RKO (cell line): ENCODE measurements around the gene PTPRD.
"Not testable (repeated sequence)": the region's sequence is repeated elsewhere in the genome, so short reads cannot be mapped to it uniquely, and the experiment has no call there.

ENCODE experiments used
- DNase-seq: peaks from one replicate; pipeline ENCODE4 v3.0.0-alpha.2; 2016; ENCODE audit warnings: low spot score

PTPRD gene

GRCh38 chr9:9002826-9003583 is 1609.8 kb downstream of the PTPRD start:
- DNase-seq: peak; percentile 21

GRCh38 chr9:8980496-8981013 is 1632.2 kb downstream of the PTPRD start:
- no peak for DNase-seq

- no peak for DNase-seq
Measured at GRCh38 chr9:8978334-8978733, 1634.5 kb downstream of the PTPRD start.

- not testable (repeated sequence) for DNase-seq
Measured at GRCh38 chr9:8968350-8968749, 1644.5 kb downstream of the PTPRD start.

GRCh38 chr9:8963885-8964284 is 1648.9 kb downstream of the PTPRD start:
- no peak for DNase-seq

GRCh38 chr9:8962084-8962483 is 1650.7 kb downstream of the PTPRD start:
- DNase-seq: no peak

GRCh38 chr9:8961186-8961851 is 1651.5 kb downstream of the PTPRD start:
- DNase-seq: no peak

GRCh38 chr9:8960254-8960653 is 1652.5 kb downstream of the PTPRD start:
- DNase-seq: no peak

GRCh38 chr9:8958358-8958757 is 1654.4 kb downstream of the PTPRD start:
- no peak for DNase-seq

- DNase-seq: no peak
Measured at GRCh38 chr9:8955315-8955714, 1657.5 kb downstream of the PTPRD start.

- no peak for DNase-seq
Measured at GRCh38 chr9:8946461-8946860, 1666.3 kb downstream of the PTPRD start.

GRCh38 chr9:8943392-8943791 is 1669.4 kb downstream of the PTPRD start:
- DNase-seq: no peak

- no peak for DNase-seq
Measured at GRCh38 chr9:8940650-8941049, 1672.2 kb downstream of the PTPRD start.

GRCh38 chr9:8926461-8926860 is 1686.3 kb downstream of the PTPRD start:
- DNase-seq: no peak

- no peak for DNase-seq
Measured at GRCh38 chr9:8924562-8924961, 1688.2 kb downstream of the PTPRD start.

GRCh38 chr9:8920478-8921183 is 1692.2 kb downstream of the PTPRD start:
- DNase-seq: not testable (repeated sequence)

- DNase-seq: no peak
Measured at GRCh38 chr9:8917956-8918739, 1694.7 kb downstream of the PTPRD start.

- no peak for DNase-seq
Measured at GRCh38 chr9:8916771-8917170, 1696.0 kb downstream of the PTPRD start.

GRCh38 chr9:8907868-8908267 is 1704.9 kb downstream of the PTPRD start:
- no peak for DNase-seq

GRCh38 chr9:8905731-8906130 is 1707.1 kb downstream of the PTPRD start:
- no peak for DNase-seq

- no peak for DNase-seq
Measured at GRCh38 chr9:8904771-8905515, 1707.9 kb downstream of the PTPRD start.
